ENCODE measurements around the gene ZNF273.
"Not testable (repeated sequence)": the region's sequence is repeated elsewhere in the genome, so short reads cannot be mapped to it uniquely, and the experiment has no call there.

The ZNF273 gene

GRCh38 chr7:64877714-64878610, 25.1 kb upstream of the ZNF273 start:
- no peak for DNase-seq

- no peak for DNase-seq
These were observed 24.4 kb upstream of the ZNF273 start for GRCh38 chr7:64878684-64879083.

- peak; percentile 59 to 61 for DNase-seq
These were observed 23.9 kb upstream of the ZNF273 start for GRCh38 chr7:64879086-64879730.

GRCh38 chr7:64879800-64880199, 23.3 kb upstream of the ZNF273 start:
- DNase-seq, result no peak

GRCh38 chr7:64880322-64881297, 22.5 kb upstream of the ZNF273 start:
- DNase-seq, result no peak

- no peak for DNase-seq
These were observed 21.4 kb upstream of the ZNF273 start for GRCh38 chr7:64881461-64882287.

- no peak for DNase-seq
These were observed 20.5 kb upstream of the ZNF273 start for GRCh38 chr7:64882341-64883112.

- DNase-seq, result no peak
These were observed 19.8 kb upstream of the ZNF273 start for GRCh38 chr7:64883113-64883905.

- DNase-seq, result no peak
These were observed 18.8 kb upstream of the ZNF273 start for GRCh38 chr7:64884085-64884912.

GRCh38 chr7:64884913-64885370, 18.1 kb upstream of the ZNF273 start:
- no peak for DNase-seq

- no peak for DNase-seq
These were observed 17.4 kb upstream of the ZNF273 start for GRCh38 chr7:64885520-64886240.

- no peak for DNase-seq
These were observed 16.0 kb upstream of the ZNF273 start for GRCh38 chr7:64886956-64887545.

- DNase-seq, result peak; percentile 88 to 94
These were observed 15.1 kb upstream of the ZNF273 start for GRCh38 chr7:64887756-64888508.

- peak in 1 of 2 experiments; percentile 62 for DNase-seq
These were observed 14.5 kb upstream of the ZNF273 start for GRCh38 chr7:64888561-64888900.

- DNase-seq, result peak; percentile 58 to 62
These were observed 14.0 kb upstream of the ZNF273 start for GRCh38 chr7:64888901-64889685.

- DNase-seq, result no peak
These were observed 13.3 kb upstream of the ZNF273 start for GRCh38 chr7:64889686-64890162.

- not testable (repeated sequence) for DNase-seq
These were observed 12.8 kb upstream of the ZNF273 start for GRCh38 chr7:64890273-64890672.
